Left lung (tissue), 10 donors: Measurements from ENCODE around the gene JADE3. TPM values are rescaled to one million over a fixed set of nuclear protein-coding genes. Genes with fewer than 3 reads are reported as not detected.
A peak's percentile ranks its signal among the peaks of the same experiment; 100 is the strongest.

Experiments
- ATAC-seq: fragments of 200-7000 bp; cut with Tn5 transposase; one replicate; pipeline ENCODE4 v1.9.1; 2020; ENCODE audit warnings: moderate library complexity
- DNase-seq, 4 donors: peaks; one replicate each; pipeline ENCODE4 v3.0.0-alpha.2; 2013 to 2020
- H3K27ac ChIP-seq, 2 donors: fragments of 200-600 bp; sonication (generic) in 1 of 2; one replicate each; pipeline versions ENCODE4 v1.5.0 to v1.8.0; 2020 to 2021
- H3K27me3 ChIP-seq, 2 donors: fragments of 200-600 bp; sonication (generic) in 1 of 2; one replicate each; pipeline versions ENCODE4 v1.5.0 to v1.8.0; 2020 to 2021
- H3K36me3 ChIP-seq, 2 donors: fragments of 200-600 bp; sonication (generic) in 1 of 2; one replicate each; pipeline versions ENCODE4 v1.5.0 to v1.8.0; 2020 to 2021
- H3K4me1 ChIP-seq, 2 donors: fragments of 200-600 bp; one replicate each; pipeline ENCODE4 v1.8.0; 2021
- H3K4me3 ChIP-seq, 2 donors: fragments of 200-600 bp; sonication (generic) in 1 of 2; one replicate each; pipeline versions ENCODE4 v1.5.0 to v1.8.0; 2020 to 2021; ENCODE audit warnings: mild to moderate bottlenecking in 1 of 2
- H3K9me3 ChIP-seq, 2 donors: fragments of 200-600 bp; sonication (generic) in 1 of 2; one replicate each; pipeline versions ENCODE4 v1.5.0 to v1.8.0; 2020 to 2021
- CTCF ChIP-seq, 2 donors: fragments of 200-600 bp; sonication (generic) in 1 of 2; IDR thresholded peaks; one replicate each; pipeline versions ENCODE4 v1.5.0 to v1.8.0; 2021; ENCODE audit warnings: antibody characterized with exemption in 2 of 2
- intact Hi-C, 2 donors: fragments of 100-400 bp; cut with DNase I; formaldehyde crosslinking; loops; one replicate each; pipeline versions ENCODE4 v1.11.2 to v1.14.2; 2022
- polyA plus RNA-seq, 6 donors: library from polyadenylated mRNA; unstranded; fragments of 120-200 nt; gene quantifications; one replicate each; pipeline ENCODE4 v1.2.1, GENCODE V29; 2013; ENCODE audit not compliant: insufficient read length in 6 of 6
- total RNA-seq, 2 donors: library from RNA; stranded (reverse); fragmentation: NEBNext Ultra II Directional; extraction: Animal tissue kit (Norgen Biotek cat#: 25700); gene quantifications; one replicate each; pipeline ENCODE4 v1.2.1, GENCODE V29; 2021
- donor health status: DM: no; HTN: yes; CAD: no.
- donor health status: DM: no; HTN: no; CAD: no.

Gene JADE3
- total and polyA plus RNA-seq, 8 donors, result 8.3 to 17.3 (median 15.2) TPM

- ATAC-seq, result no peak
Observed at GRCh38 chrX:46898207-46898606, 14.0 kb upstream of the JADE3 start.

GRCh38 chrX:46903458-46904242 is 8.6 kb upstream of the JADE3 start:
- peak overlapping the region in 1 of 2 donors; percentile 33 for H3K4me3 ChIP-seq
- intact Hi-C loops, result no loop called here
- no peaks in the 10 kb centered on the region for H3K9me3 ChIP-seq
- H3K4me1 ChIP-seq, result no peaks in the 10 kb centered on the region
- H3K36me3 ChIP-seq, result no peaks in the 10 kb centered on the region
- peak; percentile 99 for ATAC-seq
- peaks cover 0 to 7% of the 10 kb centered on the region in 2 donors for H3K27me3 ChIP-seq
- no peak overlapping the region for H3K27ac ChIP-seq
- DNase-seq, result peak; percentile 72 to 84 (median 76)
- peak; percentile 28 to 54 for TF ChIP-seq CTCF (IDR thresholded peaks at IDR 0.05)

More at GRCh38 chrX:46898207-46898606, 14.0 kb upstream of the JADE3 start:
- peaks cover 0 to 7% of the 10 kb centered on the region in 2 donors for H3K27me3 ChIP-seq
- intact Hi-C loops, result no loop called here
- H3K4me1 ChIP-seq, result no peaks in the 10 kb centered on the region
- no peaks in the 10 kb centered on the region for H3K9me3 ChIP-seq
- DNase-seq, result no peak
- TF ChIP-seq CTCF (IDR thresholded peaks at IDR 0.05), result no peak
- H3K27ac ChIP-seq, result no peak overlapping the region
- no peak overlapping the region for H3K4me3 ChIP-seq
- H3K36me3 ChIP-seq, result no peaks in the 10 kb centered on the region

- intact Hi-C loops, result no loop called here
- Histone ChIP-seq H3K4me1 (no peaks in the 10 kb centered on the region), H3K27ac (no peak overlapping the region), H3K4me3 (no peak overlapping the region), H3K9me3 (no peaks in the 10 kb centered on the region), H3K27me3 (no peaks in the 10 kb centered on the region), H3K36me3 (no peaks in the 10 kb centered on the region)
- TF ChIP-seq CTCF (IDR thresholded peaks at IDR 0.05), result no peak
- ATAC-seq (no peak), DNase-seq (no peak)
Observed at GRCh38 chrX:46904626-46905025, 7.6 kb upstream of the JADE3 start.

DNA sequence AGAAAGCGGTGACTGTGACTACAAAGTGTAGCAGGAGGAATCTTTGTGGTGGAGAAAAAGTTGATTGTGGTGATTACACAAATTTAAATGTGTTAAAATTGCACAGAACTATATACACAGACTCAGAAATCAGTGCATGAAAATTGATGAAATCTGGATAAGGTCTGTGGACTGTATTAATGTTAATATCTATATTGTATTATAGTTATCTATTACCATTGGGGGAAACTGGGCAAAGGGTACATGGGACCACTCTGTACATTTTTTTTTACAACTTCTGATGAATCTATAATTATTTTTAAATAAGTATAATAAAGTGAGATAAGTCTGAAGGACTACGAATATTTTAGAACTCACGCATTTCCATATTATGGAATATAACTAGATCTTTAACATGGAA is 1.8 kb upstream of the JADE3 start:
- no peak for ATAC-seq
- no peaks in the 10 kb centered on the region for H3K36me3 ChIP-seq

More for the DNA sequence above, 1.8 kb upstream of the JADE3 start:
- intact Hi-C loops, result no loop called here
- Histone ChIP-seq H3K27ac (no peak overlapping the region), H3K4me3 (no peak overlapping the region), H3K9me3 (no peaks in the 10 kb centered on the region), H3K27me3 (no peaks in the 10 kb centered on the region), H3K4me1 (no peaks in the 10 kb centered on the region)
- no peak for DNase-seq
- no peak for TF ChIP-seq CTCF (IDR thresholded peaks at IDR 0.05)
